Cardiac muscle cell (in vitro differentiated cells and primary cell): ENCODE results near the gene APOL5. TPM values are rescaled to one million over a fixed set of nuclear protein-coding genes. Genes with fewer than 3 reads are reported as not detected.
A peak's percentile ranks its signal among the peaks of the same experiment; 100 is the strongest.

Source experiments
- DNase-seq, 2 donors: peaks; one replicate each; pipeline versions ENCODE4 v3.0.0 to v3.0.0-alpha.2; 2010 to 2017; ENCODE audit warnings: low read depth in 1 of 2, low spot score in 1 of 2
- H3K27ac ChIP-seq: fragments of 200-600 bp; sonication (generic); 2 replicates; pipeline ENCODE4 v1.5.1; 2016
- H3K27me3 ChIP-seq: fragments of 200-600 bp; sonication (generic); 2 replicates; pipeline ENCODE4 v1.6.0; 2016; ENCODE audit warnings: control low read depth
- H3K36me3 ChIP-seq: fragments of 200-600 bp; sonication (generic); 2 replicates; pipeline ENCODE4 v1.5.1; 2016; ENCODE audit warnings: control low read depth
- H3K4me1 ChIP-seq: fragments of 200-600 bp; sonication (generic); 2 replicates; pipeline ENCODE4 v1.8.1; 2017; ENCODE audit warnings: low read depth, mild to moderate bottlenecking, mixed run types
- H3K4me3 ChIP-seq: fragments of 200-600 bp; sonication (generic); 2 replicates; pipeline ENCODE4 v1.5.1; 2016; ENCODE audit warnings: mild to moderate bottlenecking
- H3K9me3 ChIP-seq: fragments of 200-600 bp; sonication (generic); 2 replicates; pipeline ENCODE4 v1.5.1; 2017; ENCODE audit warnings: low read depth, mild to moderate bottlenecking, control low read depth
- polyA plus RNA-seq: library from polyadenylated mRNA; unstranded; fragments of >200 nt; fragmentation: Nextera tagmentation; extraction: Ambion mirVana; gene quantifications from 2 replicates; pipeline ENCODE4 v1.2.1, GENCODE V29; 2016
- total RNA-seq: library from RNA; depleted of rRNA; stranded (reverse); fragments of >200 nt; gene quantifications from 2 replicates; pipeline ENCODE4 v1.2.3, GENCODE V29; 2016
- TF ChIP-seq, protein P1 (sequence below): IDR thresholded peaks from 2 replicates; pipeline ENCODE4 v1.5.1; 2012; ENCODE audit warnings: low read depth, mild to moderate bottlenecking, low read length

APOL5 gene
- total and polyA plus RNA-seq, 2 experiments from 2014 or later = not detected

DNA sequence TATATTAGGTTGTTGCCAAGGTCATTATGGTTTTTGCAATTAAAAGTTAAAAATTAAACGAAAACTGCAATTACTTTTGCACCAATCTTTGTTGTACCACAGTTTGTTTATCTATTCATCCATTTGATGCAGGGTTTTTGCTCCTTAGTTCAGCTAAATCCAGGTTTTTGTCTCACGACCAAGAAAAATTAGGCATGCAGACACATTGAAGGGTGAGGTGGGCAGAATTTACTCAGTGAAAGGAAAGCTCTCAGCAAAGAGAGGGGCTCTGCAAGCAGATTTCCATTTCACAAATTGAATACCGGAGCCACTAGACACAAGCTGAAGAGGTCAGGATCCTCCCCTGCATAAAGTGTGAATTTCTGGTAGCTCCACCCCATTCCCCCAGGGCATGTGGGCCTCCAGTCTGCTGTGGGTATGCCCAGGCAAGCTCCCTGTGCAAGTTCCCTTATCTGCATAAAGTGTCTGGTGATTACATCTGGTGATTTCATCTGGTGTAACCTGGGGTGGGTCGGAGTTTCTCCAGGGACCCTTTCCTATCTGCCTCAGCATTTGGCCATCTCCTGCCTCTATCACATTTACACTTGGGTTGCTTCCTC, 36.1 kb upstream of the APOL5 start:
- H3K36me3 ChIP-seq = no peaks in the 10 kb centered on the region
- no peak overlapping the region for H3K27ac ChIP-seq
- no peaks in the 10 kb centered on the region for H3K27me3 ChIP-seq
- H3K9me3 ChIP-seq = no peaks in the 10 kb centered on the region
- DNase-seq = no peak
- no peaks in the 10 kb centered on the region for H3K4me1 ChIP-seq
- TF ChIP-seq, protein P1, sequence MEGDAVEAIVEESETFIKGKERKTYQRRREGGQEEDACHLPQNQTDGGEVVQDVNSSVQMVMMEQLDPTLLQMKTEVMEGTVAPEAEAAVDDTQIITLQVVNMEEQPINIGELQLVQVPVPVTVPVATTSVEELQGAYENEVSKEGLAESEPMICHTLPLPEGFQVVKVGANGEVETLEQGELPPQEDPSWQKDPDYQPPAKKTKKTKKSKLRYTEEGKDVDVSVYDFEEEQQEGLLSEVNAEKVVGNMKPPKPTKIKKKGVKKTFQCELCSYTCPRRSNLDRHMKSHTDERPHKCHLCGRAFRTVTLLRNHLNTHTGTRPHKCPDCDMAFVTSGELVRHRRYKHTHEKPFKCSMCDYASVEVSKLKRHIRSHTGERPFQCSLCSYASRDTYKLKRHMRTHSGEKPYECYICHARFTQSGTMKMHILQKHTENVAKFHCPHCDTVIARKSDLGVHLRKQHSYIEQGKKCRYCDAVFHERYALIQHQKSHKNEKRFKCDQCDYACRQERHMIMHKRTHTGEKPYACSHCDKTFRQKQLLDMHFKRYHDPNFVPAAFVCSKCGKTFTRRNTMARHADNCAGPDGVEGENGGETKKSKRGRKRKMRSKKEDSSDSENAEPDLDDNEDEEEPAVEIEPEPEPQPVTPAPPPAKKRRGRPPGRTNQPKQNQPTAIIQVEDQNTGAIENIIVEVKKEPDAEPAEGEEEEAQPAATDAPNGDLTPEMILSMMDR = no peak
- no peak overlapping the region for H3K4me3 ChIP-seq

DNA sequence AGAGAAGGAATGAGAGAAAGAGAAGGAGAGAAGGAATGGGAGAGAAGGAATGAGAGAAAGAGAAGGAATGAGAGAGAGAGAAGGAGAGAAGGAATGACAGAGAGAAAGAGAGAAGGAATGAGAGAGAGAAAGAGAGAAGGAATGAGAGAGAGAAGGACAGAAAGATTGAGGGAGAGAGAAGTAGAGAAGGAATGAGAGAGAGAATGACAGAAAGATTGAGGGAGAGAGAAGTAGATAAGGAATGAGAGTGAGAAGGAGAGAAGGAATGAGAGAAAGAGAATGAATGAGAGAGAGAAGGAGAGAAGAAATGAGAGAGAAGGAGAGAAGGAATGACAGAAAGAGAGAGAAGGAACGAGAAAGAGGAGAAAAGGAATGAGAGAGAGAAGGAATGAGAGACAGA, 34.1 kb upstream of the APOL5 start:
- H3K27ac ChIP-seq = no peak overlapping the region
- H3K27me3 ChIP-seq = no peaks in the 10 kb centered on the region
- TF ChIP-seq, protein P1 = no peak
- no peaks in the 10 kb centered on the region for H3K9me3 ChIP-seq
- H3K4me3 ChIP-seq = no peak overlapping the region
- H3K4me1 ChIP-seq = no peaks in the 10 kb centered on the region
- no peak for DNase-seq
- H3K36me3 ChIP-seq = no peaks in the 10 kb centered on the region

DNA sequence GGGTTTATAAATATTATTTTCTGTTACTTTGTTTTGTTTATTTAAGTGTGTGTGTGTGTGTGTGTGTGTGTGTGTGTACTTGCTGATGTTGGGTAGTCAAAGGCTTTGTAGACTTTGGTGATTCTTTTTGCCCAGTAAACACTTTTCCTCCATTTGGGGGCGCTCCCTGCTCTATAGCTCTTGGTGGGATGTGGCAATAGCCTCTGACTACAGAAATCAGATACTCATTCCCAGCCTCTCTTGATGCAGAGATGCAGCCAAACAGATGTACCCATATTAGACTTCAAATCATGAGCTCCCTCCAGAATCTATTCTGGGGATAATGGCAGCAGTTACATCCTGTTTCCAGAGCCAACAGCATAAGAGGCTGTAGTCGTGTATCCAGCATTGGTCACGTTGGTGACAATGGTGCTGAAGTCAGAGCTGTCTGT, 33.4 kb upstream of the APOL5 start:
- TF ChIP-seq, protein P1 = peak; percentile 67
- H3K4me3 ChIP-seq = no peak overlapping the region
- DNase-seq = peak; percentile 34 to 79
- H3K27ac ChIP-seq = no peak overlapping the region
- H3K4me1 ChIP-seq = no peaks in the 10 kb centered on the region
- no peaks in the 10 kb centered on the region for H3K36me3 ChIP-seq
- no peaks in the 10 kb centered on the region for H3K27me3 ChIP-seq
- H3K9me3 ChIP-seq = no peaks in the 10 kb centered on the region

DNA sequence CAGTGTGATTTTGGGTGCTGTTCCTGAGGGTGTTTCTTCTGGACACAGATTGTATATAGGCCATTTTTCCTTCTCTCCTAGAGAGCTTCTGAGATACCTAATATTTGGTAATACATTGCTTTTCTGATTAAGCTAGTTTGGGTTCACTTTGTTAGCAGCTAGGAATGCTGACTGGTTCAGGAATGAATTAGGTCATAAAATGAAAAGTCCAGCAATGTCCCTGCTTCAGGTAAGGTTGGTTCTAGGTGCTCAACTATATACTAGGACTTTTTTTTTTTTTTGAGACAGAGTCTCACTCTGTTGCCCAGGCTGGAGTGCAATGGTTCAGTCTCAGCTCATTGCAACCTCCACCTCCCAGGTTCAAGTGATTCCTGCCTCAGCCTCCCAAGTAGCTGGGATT, 32.9 kb upstream of the APOL5 start:
- Histone ChIP-seq H3K36me3 (no peaks in the 10 kb centered on the region), H3K4me3 (no peak overlapping the region), H3K27ac (no peak overlapping the region), H3K27me3 (no peaks in the 10 kb centered on the region), H3K9me3 (no peaks in the 10 kb centered on the region), H3K4me1 (no peaks in the 10 kb centered on the region)
- DNase-seq = no peak
- TF ChIP-seq, protein P1 = no peak

DNA sequence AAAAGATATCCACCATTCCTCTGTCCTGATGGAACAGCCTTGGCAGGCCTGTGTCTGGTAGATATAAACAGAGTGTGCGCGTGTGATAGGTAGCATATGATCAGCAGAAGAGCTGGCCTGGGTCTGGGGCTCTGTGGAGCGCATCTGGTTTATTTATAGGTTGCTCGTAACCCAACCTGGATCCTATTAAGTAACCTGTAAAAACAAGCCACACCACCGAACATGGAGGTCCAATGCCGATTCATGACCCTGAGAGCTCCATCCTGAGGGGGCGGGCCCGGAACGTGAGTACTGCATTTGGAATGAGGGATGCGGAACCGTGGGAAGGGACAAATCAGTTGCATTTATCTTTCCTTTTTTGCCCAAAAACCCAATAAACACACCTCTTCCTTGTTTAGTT, 31.9 kb upstream of the APOL5 start:
- no peaks in the 10 kb centered on the region for H3K4me1 ChIP-seq
- no peaks in the 10 kb centered on the region for H3K9me3 ChIP-seq
- peak in 1 of 2 donors; percentile 10 for DNase-seq
- H3K27me3 ChIP-seq = no peaks in the 10 kb centered on the region
- TF ChIP-seq, protein P1 = no peak
- no peaks in the 10 kb centered on the region for H3K36me3 ChIP-seq
- no peak overlapping the region for H3K27ac ChIP-seq
- H3K4me3 ChIP-seq = no peak overlapping the region

DNA sequence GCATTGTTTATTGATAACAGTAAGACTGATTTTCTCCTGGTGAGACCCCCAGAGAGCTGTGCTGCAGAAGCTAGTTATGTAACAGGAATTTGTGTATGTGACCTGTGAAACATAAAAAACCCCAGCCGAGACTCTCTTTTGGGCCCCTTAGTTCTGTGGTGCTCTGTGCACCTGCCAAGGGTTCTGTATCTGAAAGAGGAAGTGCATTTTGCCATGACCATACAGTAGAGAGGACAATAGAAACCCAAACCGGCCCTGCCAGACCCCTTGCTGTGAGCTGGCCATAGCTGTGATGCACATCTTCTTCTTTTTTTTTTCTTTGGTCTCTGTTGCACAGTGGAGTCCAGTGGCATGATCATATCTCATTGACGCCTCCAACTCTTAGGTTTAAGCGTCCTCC, 31.4 kb upstream of the APOL5 start:
- H3K4me1 ChIP-seq = no peaks in the 10 kb centered on the region
- no peaks in the 10 kb centered on the region for H3K27me3 ChIP-seq
- no peak for DNase-seq
- H3K27ac ChIP-seq = no peak overlapping the region
- no peaks in the 10 kb centered on the region for H3K36me3 ChIP-seq
- no peak overlapping the region for H3K4me3 ChIP-seq
- TF ChIP-seq, protein P1 = no peak
- no peaks in the 10 kb centered on the region for H3K9me3 ChIP-seq
